ENCODE data around the gene COL27A1.

DNA sequence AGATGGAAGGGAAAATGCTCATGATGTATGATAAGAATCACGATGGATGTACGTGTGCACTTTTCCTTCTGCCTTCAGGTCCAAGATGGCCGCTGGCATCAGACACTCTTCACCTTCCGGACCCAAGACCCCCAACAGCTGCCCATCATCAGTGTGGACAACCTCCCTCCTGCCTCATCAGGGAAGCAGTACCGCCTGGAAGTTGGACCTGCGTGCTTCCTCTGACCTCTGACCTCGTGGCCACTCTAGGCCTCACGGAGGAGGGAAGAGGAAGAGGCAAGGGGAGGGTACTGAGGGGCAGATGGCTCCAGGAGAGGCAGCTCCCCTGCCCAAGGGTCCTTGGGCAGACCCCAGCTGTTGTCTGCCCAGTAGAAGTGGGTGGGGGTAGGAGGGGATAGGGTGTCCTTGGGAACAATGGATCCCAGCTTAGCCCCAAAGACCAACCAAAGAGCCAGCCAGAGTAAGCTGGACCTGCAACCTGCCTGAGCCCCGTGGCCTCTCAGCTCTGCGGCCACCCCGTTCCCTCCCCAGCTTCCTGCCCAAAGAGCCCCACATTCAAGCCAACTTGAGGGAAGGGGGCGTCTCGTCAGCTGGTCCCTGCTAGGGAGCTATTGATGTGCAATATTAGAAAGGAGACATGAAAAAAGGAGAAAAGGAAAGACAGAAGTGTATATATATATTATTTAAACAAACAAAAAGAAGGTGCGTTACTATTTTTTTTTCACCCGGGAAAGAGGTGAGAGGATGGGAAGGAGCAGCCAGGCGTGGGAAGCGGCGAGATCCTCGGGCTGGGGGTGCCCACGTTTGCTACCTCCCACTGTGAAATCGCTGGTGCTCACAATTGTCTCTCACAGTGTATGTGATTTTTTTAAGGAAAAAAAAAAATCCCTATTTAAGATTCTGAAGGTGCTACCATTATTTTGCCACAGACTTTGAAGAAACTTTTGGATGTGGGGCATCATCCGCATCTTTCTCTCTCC is 155.4 kb downstream of the COL27A1 start:
- TF ChIP-seq, protein P1, sequence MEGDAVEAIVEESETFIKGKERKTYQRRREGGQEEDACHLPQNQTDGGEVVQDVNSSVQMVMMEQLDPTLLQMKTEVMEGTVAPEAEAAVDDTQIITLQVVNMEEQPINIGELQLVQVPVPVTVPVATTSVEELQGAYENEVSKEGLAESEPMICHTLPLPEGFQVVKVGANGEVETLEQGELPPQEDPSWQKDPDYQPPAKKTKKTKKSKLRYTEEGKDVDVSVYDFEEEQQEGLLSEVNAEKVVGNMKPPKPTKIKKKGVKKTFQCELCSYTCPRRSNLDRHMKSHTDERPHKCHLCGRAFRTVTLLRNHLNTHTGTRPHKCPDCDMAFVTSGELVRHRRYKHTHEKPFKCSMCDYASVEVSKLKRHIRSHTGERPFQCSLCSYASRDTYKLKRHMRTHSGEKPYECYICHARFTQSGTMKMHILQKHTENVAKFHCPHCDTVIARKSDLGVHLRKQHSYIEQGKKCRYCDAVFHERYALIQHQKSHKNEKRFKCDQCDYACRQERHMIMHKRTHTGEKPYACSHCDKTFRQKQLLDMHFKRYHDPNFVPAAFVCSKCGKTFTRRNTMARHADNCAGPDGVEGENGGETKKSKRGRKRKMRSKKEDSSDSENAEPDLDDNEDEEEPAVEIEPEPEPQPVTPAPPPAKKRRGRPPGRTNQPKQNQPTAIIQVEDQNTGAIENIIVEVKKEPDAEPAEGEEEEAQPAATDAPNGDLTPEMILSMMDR (IDR thresholded peaks at IDR 0.05), result no peak
- TF ChIP-seq SMC3 (IDR thresholded peaks at IDR 0.05; ENCODE audit: low read depth, low read length), result no peak
- TF ChIP-seq, protein P2, sequence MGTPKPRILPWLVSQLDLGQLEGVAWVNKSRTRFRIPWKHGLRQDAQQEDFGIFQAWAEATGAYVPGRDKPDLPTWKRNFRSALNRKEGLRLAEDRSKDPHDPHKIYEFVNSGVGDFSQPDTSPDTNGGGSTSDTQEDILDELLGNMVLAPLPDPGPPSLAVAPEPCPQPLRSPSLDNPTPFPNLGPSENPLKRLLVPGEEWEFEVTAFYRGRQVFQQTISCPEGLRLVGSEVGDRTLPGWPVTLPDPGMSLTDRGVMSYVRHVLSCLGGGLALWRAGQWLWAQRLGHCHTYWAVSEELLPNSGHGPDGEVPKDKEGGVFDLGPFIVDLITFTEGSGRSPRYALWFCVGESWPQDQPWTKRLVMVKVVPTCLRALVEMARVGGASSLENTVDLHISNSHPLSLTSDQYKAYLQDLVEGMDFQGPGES (IDR thresholded peaks at IDR 0.05; ENCODE audit: low read depth, low read length), result no peak
- TF ChIP-seq POLR2AphosphoS5 (IDR thresholded peaks at IDR 0.05; ENCODE audit: low read depth, low read length), result no peak
- TF ChIP-seq FOXJ3 (CRISPR knock-in tag; IDR thresholded peaks at IDR 0.05), result no peak
- TF ChIP-seq TAF1 (IDR thresholded peaks at IDR 0.05; ENCODE audit: borderline replicate concordance, low read depth, low read length), result no peak
